K562 (cell line): ENCODE results near the gene VPS18. TPM values are rescaled to one million over a fixed set of nuclear protein-coding genes. Genes with fewer than 3 reads are reported as not detected.

Experiments used
- ATAC-seq: fragments of 200-7000 bp; cut with Tn5 transposase; 3 replicates; pipeline ENCODE4 v1.9.1; 2020; ENCODE audit warnings: moderate library complexity
- BruUV-seq: library from RNA; stranded (reverse); fragments of 400-500 nt; replicated peaks from 2 replicates; lab custom pipeline; 2021; lab: Mats Ljungman, UMichigan
- CTCF ChIA-PET: fragments of 300-600 bp; formaldehyde crosslinking; extraction: SDS; loops from one replicate; lab custom pipeline; 2021; ENCODE audit warnings: low intra/inter-chr PET ratio; lab: Yijun Ruan, JAX
- POLR2A ChIA-PET: fragments of 300-600, 350-650 bp; sonication (Branson Sonifier 250); formaldehyde crosslinking; extraction: SDS; loops from one replicate; lab custom pipeline; 2021; ENCODE audit warnings: antibody characterized with exemption, inconsistent platforms; lab: Yijun Ruan, JAX
- DNase-seq, 4 experiments: peaks; one replicate each; pipeline versions ENCODE4 v3.0.0 to v3.0.0-alpha.2; 2011 to 2018; ENCODE audit warnings: low spot score in 3 of 4, mixed read lengths in 3 of 4; ENCODE audit errors: extremely low read depth in 1 of 4
- FAIRE-seq: peaks from 2 replicates; lab custom pipeline; 2011; peaks lifted over from hg19 to GRCh38; lab: Jason Lieb, UNC
- H2AFZ ChIP-seq: 2 replicates; pipeline ENCODE4 v1.6.0; 2011; ENCODE audit warnings: low read depth, low read length, control low read depth, inconsistent platforms
- H3K27ac ChIP-seq: fragments of 200-600 bp; 3 replicates; pipeline ENCODE4 v1.8.0; 2011; ENCODE audit warnings: low read depth, mild to moderate bottlenecking, control low read depth, inconsistent platforms, low read length, moderate library complexity, mixed read lengths; ENCODE audit errors: extremely low read depth
- H3K27me3 ChIP-seq, 2 experiments: fragments of 300-600 bp in 1 of 2; 2 replicates in 1 of 2; 3 replicates in 1 of 2; pipeline versions ENCODE4 v1.6.0 to v1.8.0; 2011; ENCODE audit warnings: inconsistent platforms in 2 of 2, low read length in 2 of 2, mild to moderate bottlenecking in 1 of 2, mixed read lengths in 1 of 2, moderate library complexity in 1 of 2; ENCODE audit not compliant: control insufficient read depth in 2 of 2, insufficient read depth in 2 of 2
- H3K36me3 ChIP-seq: fragments of 300-600 bp; 3 replicates; pipeline ENCODE4 v1.8.0; 2011; ENCODE audit warnings: mild to moderate bottlenecking, low read length, inconsistent platforms; ENCODE audit not compliant: control insufficient read depth, insufficient read depth
- H3K4me1 ChIP-seq, 2 experiments: fragments of 200-600 bp in 1 of 2; replicated peaks in 1 of 2; 2 replicates in 1 of 2; 3 replicates in 1 of 2; pipeline versions ENCODE4 v1.5.1 to v1.8.0; 2011; ENCODE audit warnings: inconsistent platforms in 2 of 2, low read length in 2 of 2, mild to moderate bottlenecking in 1 of 2, mixed read lengths in 1 of 2, moderate library complexity in 1 of 2; ENCODE audit not compliant: control insufficient read depth in 2 of 2, insufficient read depth in 2 of 2
- H3K4me2 ChIP-seq: 2 replicates; pipeline ENCODE4 v1.6.1; 2011; ENCODE audit warnings: low read length, control low read depth, inconsistent platforms, mixed read lengths; ENCODE audit not compliant: insufficient read depth
- H3K4me3 ChIP-seq: fragments of 200-600 bp; sonication (generic), shearing (Covaris generic); 2 replicates; pipeline ENCODE4 v1.5.1; 2016; ENCODE audit warnings: control low read depth, inconsistent platforms
- H3K79me2 ChIP-seq: fragments of 200-600 bp; 3 replicates; pipeline ENCODE4 v1.8.0; 2011; ENCODE audit warnings: low read length, inconsistent platforms; ENCODE audit not compliant: control insufficient read depth, insufficient read depth
- H3K9ac ChIP-seq, 2 experiments: 2 replicates each; pipeline versions ENCODE4 v1.6.0 to v1.6.1; 2011; ENCODE audit warnings: low read depth in 2 of 2, low read length in 2 of 2, control low read depth in 1 of 2, inconsistent platforms in 1 of 2, mild to moderate bottlenecking in 1 of 2, mixed read lengths in 1 of 2; ENCODE audit not compliant: insufficient read depth in 1 of 2
- H3K9me1 ChIP-seq: one replicate; pipeline ENCODE4 v1.6.0; 2011; ENCODE audit warnings: inconsistent platforms, mild to moderate bottlenecking, low read length, moderate library complexity; ENCODE audit not compliant: control insufficient read depth, insufficient read depth
- H3K9me3 ChIP-seq: replicated peaks from 2 replicates; pipeline ENCODE4 v1.5.1; 2011; ENCODE audit warnings: low read depth, low read length, inconsistent platforms; ENCODE audit not compliant: control insufficient read depth, insufficient read depth
- H4K20me1 ChIP-seq: replicated peaks from 2 replicates; pipeline ENCODE4 v1.6.1; 2011; ENCODE audit warnings: low read length, inconsistent platforms, mixed read lengths; ENCODE audit not compliant: control insufficient read depth, insufficient read depth
- BRD4 ChIP-seq: fragments of 200-600 bp; sonication (generic); IDR thresholded peaks from 2 replicates; pipeline ENCODE4 v1.6.1; 2017; ENCODE audit warnings: inconsistent platforms
- ESRRA ChIP-seq: fragments of 450-650 bp; IDR thresholded peaks from 2 replicates; pipeline ENCODE4 v1.6.1; 2014; ENCODE audit warnings: low read depth, mild to moderate bottlenecking, moderate library complexity, borderline replicate concordance
- HCFC1 ChIP-seq: IDR thresholded peaks from 2 replicates; pipeline ENCODE4 v1.6.1; 2012; ENCODE audit warnings: low read depth, low read length, improper control_type of control experiment
- HLTF ChIP-seq: fragments of 450-650 bp; IDR thresholded peaks from 2 replicates; pipeline ENCODE4 v1.6.1; 2016
- NR2C2 ChIP-seq, 2 experiments: fragments of 200-800 bp in 1 of 2; sonication (Bioruptor generic) in 1 of 2; sonication (generic) in 1 of 2; formaldehyde crosslinking in 1 of 2; IDR thresholded peaks; 2 replicates each; pipeline versions ENCODE4 v1.6.1 to v1.8.0; 2016 to 2022; ENCODE audit warnings: mild to moderate bottlenecking in 1 of 2, missing compliant biosample characterization in 1 of 2, missing genetic modification characterization in 1 of 2, missing genetic modification reagents in 1 of 2
- RBM15 ChIP-seq: fragments of 200-400 bp; formaldehyde crosslinking; IDR thresholded peaks from 2 replicates; pipeline ENCODE4 v1.6.1; 2018; ENCODE audit warnings: mild to moderate bottlenecking, low read length, moderate library complexity; ENCODE audit not compliant: insufficient read depth
- XRCC4 ChIP-seq: IDR thresholded peaks from one replicate; pipeline ENCODE4 v1.6.1; 2011; ENCODE audit not compliant: insufficient read depth, insufficient read length; ENCODE audit errors: extremely low read depth
- ZNF184 ChIP-seq: sonication (generic); formaldehyde crosslinking; IDR thresholded peaks from 2 replicates; pipeline ENCODE4 v1.5.0; 2020; ENCODE audit warnings: missing genetic modification reagents
- ZNF263 ChIP-seq: sonication (generic); formaldehyde crosslinking; IDR thresholded peaks from 2 replicates; pipeline ENCODE4 v1.8.0; 2022; ENCODE audit warnings: mild to moderate bottlenecking, missing genetic modification reagents, borderline replicate concordance
- WGBS: fragments of 100-300 bp; shearing (Covaris generic); methylation state at CpG from one replicate; pipeline ENCODE4 v1.1.6; 2016; ENCODE audit warnings: low coverage, mixed read lengths; ENCODE audit not compliant: insufficient coverage; ENCODE audit errors: missing lambda C conversion rate; 5-methylcytosine and 5-hydroxymethylcytosine counted together
- in situ Hi-C: fragments of 300-500 bp; cut with MboI; formaldehyde crosslinking; loops from 4 replicates; pipeline ENCODE4 v1.15.0; 2018; ENCODE audit warnings: inconsistent platforms, mixed read lengths
- intact Hi-C: fragments of 100-400 bp; cut with micrococcal nuclease; formaldehyde crosslinking; loops from 2 replicates; pipeline ENCODE4 v1.14.2; 2022
- polyA plus RNA-seq, 8 experiments: library from polyadenylated mRNA; depleted of rRNA in 4 of 8; stranded (reverse) in 5 of 8; unstranded in 3 of 8; fragments of >200 nt; fragmentation: Nextera tagmentation in 2 of 8; fragmentation: Illumina TruSeq in 1 of 8; extraction: Ambion mirVana in 2 of 8; extraction: Trizol in 1 of 8; gene quantifications; 2 replicates each; pipeline versions ENCODE4 v1.2.1 to v1.2.3, GENCODE V29; 2011 to 2014; ENCODE audit warnings: inconsistent platforms in 1 of 8, missing spikeins in 1 of 8
- total RNA-seq, 7 experiments: library from RNA; depleted of rRNA in 6 of 7; stranded (reverse); fragments of >200 nt in 6 of 7; fragmentation: Illumina TruSeq in 2 of 7; extraction: Trizol in 2 of 7; gene quantifications; 2 replicates each; pipeline versions ENCODE4 v1.2.1 to v1.2.3, GENCODE V29; 2011 to 2021; ENCODE audit warnings: low replicate concordance in 1 of 7
- TF ChIP-seq, protein P1 (sequence below): IDR thresholded peaks from 2 replicates; pipeline ENCODE4 v1.6.1; 2014; ENCODE audit warnings: antibody characterized with exemption
- TF ChIP-seq, protein P2 (sequence below): sonication (generic); formaldehyde crosslinking; IDR thresholded peaks from 2 replicates; pipeline ENCODE4 v1.8.1; 2022; ENCODE audit warnings: missing genetic modification reagents
- TF ChIP-seq, protein P3 (sequence below), 3 experiments: IDR thresholded peaks in 2 of 3; conservative IDR thresholded peaks in 1 of 3; 2 replicates each; pipeline ENCODE4 v1.5.1; 2011 to 2012; ENCODE audit warnings: low read length in 3 of 3, mild to moderate bottlenecking in 3 of 3, control low read depth in 2 of 3, improper control_type of control experiment in 1 of 3, inconsistent platforms in 1 of 3, low read depth in 1 of 3, mixed read lengths in 1 of 3, moderate library complexity in 1 of 3; ENCODE audit not compliant: insufficient read depth in 2 of 3

VPS18 gene
- total and polyA plus RNA-seq, 9 of the 15 experiments (the other 6 are each of a cell fraction or from before 2014, with no cell fraction given) = 0.73 to 19.9 (median 8.5) TPM

DNA sequence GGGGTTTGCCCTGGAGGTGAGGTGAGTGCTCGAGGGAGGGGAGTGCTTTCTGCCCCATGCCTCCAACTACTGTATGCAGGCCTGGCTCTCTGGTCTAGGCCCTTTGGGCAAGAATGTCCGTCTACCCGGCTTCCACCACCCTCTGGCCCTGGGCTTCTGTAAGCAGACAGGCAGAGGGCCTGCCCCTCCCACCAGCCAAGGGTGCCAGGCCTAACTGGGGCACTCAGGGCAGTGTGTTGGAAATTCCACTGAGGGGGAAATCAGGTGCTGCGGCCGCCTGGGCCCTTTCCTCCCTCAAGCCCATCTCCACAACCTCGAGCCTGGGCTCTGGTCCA, 44.3 kb downstream of the VPS18 start:
- 71% methylated on average over 5 of the region's 6 CpGs for WGBS
- Histone ChIP-seq H2AFZ (no peak overlapping the region), H3K4me1 (peaks cover 7 to 34% of the 10 kb centered on the region in 2 experiments; a peak in 4 of 5 replicates), H3K4me3 (no peak overlapping the region), H3K36me3 (no peaks in the 10 kb centered on the region), H3K9me1 (peaks cover 3% of the 10 kb centered on the region), H3K79me2 (no peaks in the 10 kb centered on the region), H3K27me3 (peaks cover 0 to 8% of the 10 kb centered on the region in 2 experiments; a peak in 2 of 5 replicates), H3K9ac (no peak overlapping the region), H3K4me2 (no peak overlapping the region), H3K27ac (no peak overlapping the region), H3K9me3 (no peaks in the 10 kb centered on the region), H4K20me1 (no peaks in the 10 kb centered on the region)
- intact Hi-C loops (no loop called here), in situ Hi-C loops (no loop called here)
- CTCF ChIA-PET = no interaction called here
- DNase-seq (no peak), FAIRE-seq (no peak), ATAC-seq (no peak)
- TF ChIP-seq ZNF184 (CRISPR knock-in tag) = no peak
- TF ChIP-seq ZNF263 (CRISPR knock-in tag) = no peak
- TF ChIP-seq, protein P1, sequence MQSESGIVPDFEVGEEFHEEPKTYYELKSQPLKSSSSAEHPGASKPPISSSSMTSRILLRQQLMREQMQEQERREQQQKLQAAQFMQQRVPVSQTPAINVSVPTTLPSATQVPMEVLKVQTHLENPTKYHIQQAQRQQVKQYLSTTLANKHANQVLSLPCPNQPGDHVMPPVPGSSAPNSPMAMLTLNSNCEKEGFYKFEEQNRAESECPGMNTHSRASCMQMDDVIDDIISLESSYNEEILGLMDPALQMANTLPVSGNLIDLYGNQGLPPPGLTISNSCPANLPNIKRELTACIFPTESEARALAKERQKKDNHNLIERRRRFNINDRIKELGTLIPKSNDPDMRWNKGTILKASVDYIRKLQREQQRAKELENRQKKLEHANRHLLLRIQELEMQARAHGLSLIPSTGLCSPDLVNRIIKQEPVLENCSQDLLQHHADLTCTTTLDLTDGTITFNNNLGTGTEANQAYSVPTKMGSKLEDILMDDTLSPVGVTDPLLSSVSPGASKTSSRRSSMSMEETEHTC = no peak
- no peak for TF ChIP-seq RBM15
- TF ChIP-seq BRD4 = no peak
- TF ChIP-seq ESRRA = no peak
- TF ChIP-seq, protein P2, sequence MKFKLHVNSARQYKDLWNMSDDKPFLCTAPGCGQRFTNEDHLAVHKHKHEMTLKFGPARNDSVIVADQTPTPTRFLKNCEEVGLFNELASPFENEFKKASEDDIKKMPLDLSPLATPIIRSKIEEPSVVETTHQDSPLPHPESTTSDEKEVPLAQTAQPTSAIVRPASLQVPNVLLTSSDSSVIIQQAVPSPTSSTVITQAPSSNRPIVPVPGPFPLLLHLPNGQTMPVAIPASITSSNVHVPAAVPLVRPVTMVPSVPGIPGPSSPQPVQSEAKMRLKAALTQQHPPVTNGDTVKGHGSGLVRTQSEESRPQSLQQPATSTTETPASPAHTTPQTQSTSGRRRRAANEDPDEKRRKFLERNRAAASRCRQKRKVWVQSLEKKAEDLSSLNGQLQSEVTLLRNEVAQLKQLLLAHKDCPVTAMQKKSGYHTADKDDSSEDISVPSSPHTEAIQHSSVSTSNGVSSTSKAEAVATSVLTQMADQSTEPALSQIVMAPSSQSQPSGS (CRISPR knock-in tag) = no peak
- TF ChIP-seq, protein P3, sequence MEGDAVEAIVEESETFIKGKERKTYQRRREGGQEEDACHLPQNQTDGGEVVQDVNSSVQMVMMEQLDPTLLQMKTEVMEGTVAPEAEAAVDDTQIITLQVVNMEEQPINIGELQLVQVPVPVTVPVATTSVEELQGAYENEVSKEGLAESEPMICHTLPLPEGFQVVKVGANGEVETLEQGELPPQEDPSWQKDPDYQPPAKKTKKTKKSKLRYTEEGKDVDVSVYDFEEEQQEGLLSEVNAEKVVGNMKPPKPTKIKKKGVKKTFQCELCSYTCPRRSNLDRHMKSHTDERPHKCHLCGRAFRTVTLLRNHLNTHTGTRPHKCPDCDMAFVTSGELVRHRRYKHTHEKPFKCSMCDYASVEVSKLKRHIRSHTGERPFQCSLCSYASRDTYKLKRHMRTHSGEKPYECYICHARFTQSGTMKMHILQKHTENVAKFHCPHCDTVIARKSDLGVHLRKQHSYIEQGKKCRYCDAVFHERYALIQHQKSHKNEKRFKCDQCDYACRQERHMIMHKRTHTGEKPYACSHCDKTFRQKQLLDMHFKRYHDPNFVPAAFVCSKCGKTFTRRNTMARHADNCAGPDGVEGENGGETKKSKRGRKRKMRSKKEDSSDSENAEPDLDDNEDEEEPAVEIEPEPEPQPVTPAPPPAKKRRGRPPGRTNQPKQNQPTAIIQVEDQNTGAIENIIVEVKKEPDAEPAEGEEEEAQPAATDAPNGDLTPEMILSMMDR (IDR thresholded peaks at IDR 0.05 in 2 of 3, conservative IDR thresholded peaks at IDR 0.05 in 1 of 3; ENCODE audit: insufficient read depth in 2 of 3, low read depth in 1 of 3, low read length in 3 of 3) = no peak
- TF ChIP-seq XRCC4 = no peak
- TF ChIP-seq HLTF = no peak
- no peak for TF ChIP-seq NR2C2 (CRISPR knock-in tag; IDR thresholded peaks at IDR 0.05)
- no peak for TF ChIP-seq NR2C2 (tag; IDR thresholded peaks at IDR 0.05)
- no peak for TF ChIP-seq HCFC1
- POLR2A ChIA-PET = interaction anchor here (0.7 kb wide), 1 partner anchor 19 kb away, joined by 3 read pairs; no protein-coding TSS in a partner anchor
- no TSS peak for BruUV-seq
